Cardiac septum (tissue), 1 donor: ENCODE measurements around the gene ST6GALNAC2. TPM values are rescaled to one million over a fixed set of nuclear protein-coding genes. Genes with fewer than 3 reads are reported as not detected.
"Not testable (repeated sequence)": the region's sequence is repeated elsewhere in the genome, so short reads cannot be mapped to it uniquely, and the experiment has no call there.

Source experiments
- DNase-seq: peaks from one replicate; pipeline ENCODE4 v3.0.0-alpha.2; 2020; ENCODE audit warnings: low spot score
- intact Hi-C: fragments of 100-400 bp; cut with DNase I; formaldehyde crosslinking; loops from one replicate; pipeline ENCODE4 v1.14.0; 2022
- total RNA-seq: library from RNA; stranded (reverse); fragmentation: NEBNext Ultra II Directional; extraction: Animal tissue kit (Norgen Biotek cat#: 25700); gene quantifications from one replicate; pipeline ENCODE4 v1.2.1, GENCODE V29; 2021
- donor health status: DM: no; HTN: no; CAD: no.

Gene ST6GALNAC2
- total RNA-seq, 1 donor from 2014 or later, result 6.2 TPM

DNA sequence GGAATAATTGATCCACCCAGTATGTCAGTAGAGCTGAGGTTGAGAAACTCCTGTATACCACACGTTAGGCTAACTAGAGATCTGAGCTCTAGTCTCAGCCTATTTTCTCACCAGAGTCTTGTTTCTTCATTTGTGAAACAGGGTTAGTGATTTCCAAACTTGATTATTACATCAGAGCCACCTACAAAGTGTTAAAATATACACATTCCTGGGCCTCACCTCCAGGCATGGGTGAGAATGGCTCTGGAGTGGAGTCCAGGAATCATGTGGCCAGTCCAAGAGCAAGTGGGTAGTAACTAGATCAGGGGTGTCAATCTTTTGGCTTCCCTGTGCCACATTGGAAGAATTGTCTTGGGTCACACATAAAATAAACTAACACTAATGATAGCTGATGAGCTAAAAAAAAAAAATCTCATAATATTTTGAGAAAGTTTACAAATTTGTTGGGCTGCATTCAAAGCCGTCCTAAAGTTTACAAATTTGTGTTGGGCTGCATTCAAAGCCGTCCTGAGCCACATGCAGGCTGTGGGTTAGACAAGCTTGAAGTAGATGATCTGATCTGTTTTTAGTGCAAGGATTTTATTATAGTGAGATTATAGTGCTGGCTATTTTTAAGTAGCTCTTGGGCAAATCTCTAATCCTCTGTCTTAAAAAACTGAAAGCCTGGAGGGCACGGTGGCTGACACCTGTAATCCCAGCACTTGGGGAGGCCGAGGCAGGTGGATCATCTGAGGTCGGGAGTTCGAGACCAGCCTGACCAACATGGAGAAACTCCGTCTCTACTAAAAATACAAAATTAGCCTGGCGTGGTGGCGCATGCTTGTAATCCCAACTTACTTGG, 25.4 kb downstream of the ST6GALNAC2 start:
- DNase-seq, result no peak
- intact Hi-C loops, result no loop called here

DNA sequence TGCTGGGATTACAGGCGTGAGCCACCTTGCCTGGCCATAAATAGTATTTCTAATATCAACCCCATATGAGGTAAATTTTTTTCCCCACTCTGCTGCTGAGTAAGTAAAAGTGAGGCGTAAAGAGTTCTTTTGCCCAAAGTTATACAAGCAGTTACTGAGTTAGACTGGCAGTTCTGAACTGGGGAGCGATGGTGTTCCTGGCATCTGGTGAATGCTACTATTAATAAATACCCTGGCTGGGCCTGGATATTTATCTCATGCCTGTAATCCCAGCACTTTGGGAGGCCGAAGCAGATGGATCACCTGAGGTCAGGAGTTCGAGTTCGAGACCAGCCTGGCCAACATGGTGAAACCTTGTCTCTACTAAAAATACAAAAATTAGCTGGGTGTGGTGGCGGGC, 26.2 kb downstream of the ST6GALNAC2 start:
- not testable (repeated sequence) for DNase-seq

DNA sequence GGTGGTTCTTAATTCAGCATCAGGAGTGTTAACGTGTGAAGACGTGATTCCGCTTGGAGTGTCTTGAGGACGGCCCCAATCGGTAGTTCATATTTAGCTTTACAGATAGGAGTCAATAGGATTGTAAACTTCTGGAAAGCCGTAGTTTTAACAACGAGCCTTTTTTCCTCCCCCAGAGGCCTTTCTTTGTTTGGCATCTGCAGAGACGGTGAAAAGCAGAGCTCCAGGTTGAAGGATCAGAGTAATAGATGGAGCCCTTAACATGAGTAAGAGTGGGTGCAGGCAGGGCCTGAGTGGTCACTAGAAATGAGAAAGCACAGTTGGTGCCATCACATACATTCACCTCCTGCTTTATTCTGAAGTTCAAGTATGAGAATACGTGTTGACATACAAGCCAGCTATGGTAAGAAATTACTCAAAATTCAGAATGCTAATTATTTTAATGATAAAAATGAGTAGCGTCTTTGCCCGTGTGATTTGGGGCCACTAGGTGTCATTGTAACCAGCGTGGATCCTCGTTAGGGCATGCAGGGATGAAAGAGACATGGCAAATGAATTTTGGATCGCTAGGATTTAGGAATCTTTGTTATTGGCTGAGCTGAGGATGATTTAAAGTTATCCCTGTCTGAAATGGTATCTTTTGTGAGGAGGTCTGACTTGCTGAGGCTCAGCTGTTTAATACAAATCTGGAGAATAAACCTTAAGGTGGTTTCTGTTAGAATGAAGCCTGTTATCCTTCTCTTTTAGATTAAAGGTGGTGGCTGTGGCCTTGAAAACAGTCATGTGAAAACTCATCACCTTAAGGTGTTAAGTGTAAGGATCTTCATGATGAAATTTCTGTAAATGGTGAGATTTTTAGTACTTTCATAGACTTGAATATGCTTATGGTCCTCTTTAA, 27.2 kb downstream of the ST6GALNAC2 start:
- intact Hi-C loops, result loop anchor here (5.0 kb wide), 2 partner anchors 69 to 154 kb away; partner anchors contain the start of gene MXRA7
- DNase-seq, result no peak

More for the DNA sequence above, 26.2 kb downstream of the ST6GALNAC2 start:
- intact Hi-C loops, result loop anchor here (5.0 kb wide), 2 partner anchors 68 to 153 kb away; partner anchors contain the start of gene MXRA7

DNA sequence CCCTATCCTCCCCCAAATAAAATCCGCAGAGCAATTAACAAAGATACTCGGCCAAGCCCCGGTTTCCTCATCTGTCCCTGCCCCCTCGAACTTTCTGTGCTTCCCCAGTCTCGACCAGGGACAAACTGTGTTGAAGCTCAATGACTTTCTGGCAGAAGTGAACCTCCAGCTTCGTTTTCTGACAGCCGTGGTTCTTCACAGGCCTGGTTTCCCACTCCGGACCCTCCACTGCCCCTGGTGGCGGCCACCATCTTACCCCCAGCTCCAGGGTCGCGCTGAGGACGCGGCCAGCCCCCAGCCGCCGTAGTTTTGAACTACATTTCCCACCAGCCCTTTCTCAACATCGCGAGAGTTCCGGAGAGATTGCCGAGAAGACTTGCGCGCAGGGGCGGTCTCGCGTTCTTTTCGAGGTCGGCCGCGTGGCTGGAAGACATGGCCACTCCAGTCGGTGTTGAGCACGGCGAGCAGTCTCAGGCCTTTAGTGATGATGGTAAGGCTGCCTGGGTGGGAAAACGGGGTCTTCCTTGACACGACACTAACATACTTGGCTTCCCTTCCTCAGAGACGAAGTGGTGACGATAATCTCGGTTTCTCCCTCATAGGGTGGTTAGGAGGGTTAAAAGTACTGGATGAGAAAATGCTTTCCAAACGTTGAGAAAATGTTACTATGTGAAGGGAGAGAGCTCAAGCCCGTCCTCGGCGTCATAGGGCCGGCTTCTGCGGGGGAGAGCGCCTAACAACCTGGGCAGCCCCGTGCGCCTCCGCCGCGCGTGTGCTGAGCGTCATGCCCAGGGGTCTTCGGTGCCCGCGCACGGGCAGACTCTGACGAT, 28.1 kb downstream of the ST6GALNAC2 start:
- intact Hi-C loops, result loop anchor here (5.0 kb wide), 2 partner anchors 70 to 155 kb away; partner anchors contain the start of gene MXRA7
- peak; percentile 97 for DNase-seq

DNA sequence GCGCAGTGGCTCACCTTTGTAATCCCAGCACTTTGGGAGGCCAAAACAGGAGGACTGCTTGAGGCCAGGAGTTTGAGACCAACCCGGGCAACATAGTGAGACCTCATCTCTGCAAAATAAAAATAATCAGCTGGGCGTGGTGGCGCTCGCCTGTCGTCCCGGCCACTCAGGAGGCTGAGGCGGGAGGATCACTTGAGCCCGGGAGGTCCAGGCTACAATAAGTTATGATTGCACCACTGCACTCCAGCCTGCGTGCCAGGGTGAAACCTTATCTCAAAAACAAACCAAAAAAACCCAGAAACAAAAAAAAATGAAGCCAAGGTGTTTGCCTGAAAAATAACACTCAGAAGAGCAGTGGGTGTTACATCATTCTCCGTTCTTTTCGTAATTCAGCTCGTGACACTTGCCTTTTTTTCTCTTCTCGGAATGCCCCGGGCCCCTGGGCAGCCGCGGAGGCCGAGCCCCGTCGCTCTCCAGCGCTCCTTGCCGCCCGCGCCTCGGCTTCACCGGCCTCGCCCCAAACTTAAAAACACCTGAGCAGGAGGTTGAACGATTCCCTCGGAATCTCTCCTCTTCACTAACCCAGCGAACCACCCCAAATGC, 28.8 kb downstream of the ST6GALNAC2 start:
- intact Hi-C loops, result loop anchor here (5.0 kb wide), 2 partner anchors 70 to 155 kb away; partner anchors contain the start of gene MXRA7
- no peak for DNase-seq

DNA sequence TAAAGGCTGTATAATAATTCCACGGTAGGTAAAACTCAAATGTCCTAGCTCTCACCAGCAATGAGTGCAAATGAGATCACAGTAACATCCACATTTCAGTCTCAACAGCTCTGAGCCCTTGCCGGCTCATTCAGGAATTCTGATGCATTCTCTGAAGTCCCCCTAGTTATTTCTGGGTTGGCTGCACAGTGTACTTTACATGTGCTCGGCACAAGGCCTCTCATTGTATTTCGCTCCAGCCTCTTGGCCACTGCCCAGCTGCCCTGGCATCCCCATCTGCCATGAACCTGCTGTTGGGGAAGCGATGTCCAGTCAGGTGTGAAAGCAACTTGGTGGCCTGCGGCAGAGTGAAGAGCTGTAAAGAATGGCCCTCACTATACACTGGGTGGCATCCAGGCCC, 31.5 kb downstream of the ST6GALNAC2 start:
- DNase-seq, result no peak
- intact Hi-C loops, result no loop called here

DNA sequence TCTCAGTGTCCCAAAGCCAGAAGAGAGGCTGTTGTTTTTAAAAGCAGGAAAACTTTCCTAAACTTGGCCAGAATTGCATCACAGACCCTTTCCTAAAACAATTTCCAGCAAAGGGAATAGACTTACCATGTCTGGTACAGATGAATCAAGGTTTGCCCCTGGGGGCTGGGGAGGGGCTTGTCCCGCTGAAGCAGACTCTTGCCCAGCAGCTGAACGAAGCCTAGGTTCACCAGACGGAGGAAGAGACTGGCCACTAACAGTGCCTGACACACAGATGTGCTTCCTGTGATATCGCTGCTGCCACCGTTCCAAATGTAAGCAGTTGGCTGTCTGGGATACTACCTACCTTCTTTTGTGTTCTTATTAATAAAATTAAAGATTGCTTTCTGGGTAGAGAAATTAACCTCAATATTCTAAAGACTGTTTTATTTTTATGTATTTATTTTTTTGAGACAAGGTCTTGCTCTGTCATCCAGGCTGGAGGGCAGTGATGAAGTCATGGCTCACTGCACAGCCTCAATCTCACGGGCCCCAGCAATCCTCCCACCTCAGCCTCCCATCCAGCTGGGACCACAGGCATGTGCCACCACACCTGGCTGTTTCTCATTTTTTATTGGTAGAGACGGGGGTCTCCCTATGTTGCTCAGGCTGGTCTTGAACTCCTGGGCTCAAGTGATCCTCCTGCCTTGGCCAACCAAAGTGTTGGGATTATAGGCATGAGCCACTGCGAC, 32.3 kb downstream of the ST6GALNAC2 start:
- DNase-seq, result no peak
- intact Hi-C loops, result no loop called here

DNA sequence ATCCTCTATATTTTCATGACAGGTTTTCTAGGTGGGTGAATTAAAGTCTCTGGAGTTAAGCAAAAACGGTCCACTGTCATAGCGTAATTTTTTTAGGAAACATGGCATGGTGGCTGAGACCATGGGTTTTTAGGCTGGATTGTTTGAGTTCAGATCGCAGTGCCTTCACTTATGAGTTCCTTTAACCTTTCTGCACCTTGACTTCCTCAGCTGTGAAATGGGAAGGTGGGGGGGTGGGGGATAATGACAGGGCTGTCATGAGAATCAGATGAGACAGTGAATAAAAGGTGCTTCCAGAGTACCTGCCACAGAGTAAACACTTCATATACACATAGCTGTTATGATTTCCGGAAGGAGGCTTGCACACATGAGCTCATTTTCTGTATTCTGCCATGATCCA, 34.0 kb downstream of the ST6GALNAC2 start:
- intact Hi-C loops, result no loop called here
- DNase-seq, result no peak

DNA sequence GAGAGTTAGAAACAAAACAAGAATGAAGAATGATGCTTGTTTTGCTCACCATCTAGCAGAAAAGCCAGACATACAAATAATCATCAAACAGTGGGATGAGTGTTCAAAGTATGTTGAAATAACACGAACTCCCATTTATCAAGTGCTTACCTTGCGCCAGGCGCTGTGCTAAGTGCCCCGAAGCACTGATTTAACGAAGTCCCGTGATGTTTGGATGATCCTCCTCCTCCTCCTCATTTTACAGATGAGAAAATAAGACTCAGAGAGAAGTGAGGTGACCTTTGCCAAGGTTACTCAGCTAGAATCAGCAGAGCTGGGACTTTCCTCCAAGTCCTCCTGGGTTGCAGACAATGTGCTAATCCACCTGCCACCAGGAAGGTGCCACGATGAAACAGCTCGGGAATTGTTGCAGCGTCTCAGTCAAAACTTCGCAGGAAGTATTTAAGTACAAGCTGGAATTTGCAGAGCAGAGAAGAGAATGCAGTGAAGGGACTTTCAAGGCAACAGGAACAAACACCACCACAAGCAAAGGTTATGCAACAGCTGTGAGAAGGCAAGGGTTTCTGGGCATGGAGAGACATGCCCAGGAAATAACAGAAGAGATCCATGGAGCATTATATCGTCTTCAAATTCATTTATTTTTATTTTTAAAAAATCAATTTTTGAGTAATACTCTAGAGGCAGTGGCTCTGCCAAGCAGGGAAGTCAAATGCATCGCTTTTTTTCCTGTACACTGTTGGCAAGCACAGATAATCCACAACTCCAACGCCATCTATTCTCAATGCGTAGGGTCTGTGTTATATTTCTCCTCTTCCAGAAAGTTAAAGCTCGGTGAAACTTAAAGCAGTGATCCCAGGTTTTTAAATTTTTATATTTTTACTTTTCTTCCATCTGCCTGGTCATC, 34.7 kb downstream of the ST6GALNAC2 start:
- intact Hi-C loops, result no loop called here
- no peak for DNase-seq

DNA sequence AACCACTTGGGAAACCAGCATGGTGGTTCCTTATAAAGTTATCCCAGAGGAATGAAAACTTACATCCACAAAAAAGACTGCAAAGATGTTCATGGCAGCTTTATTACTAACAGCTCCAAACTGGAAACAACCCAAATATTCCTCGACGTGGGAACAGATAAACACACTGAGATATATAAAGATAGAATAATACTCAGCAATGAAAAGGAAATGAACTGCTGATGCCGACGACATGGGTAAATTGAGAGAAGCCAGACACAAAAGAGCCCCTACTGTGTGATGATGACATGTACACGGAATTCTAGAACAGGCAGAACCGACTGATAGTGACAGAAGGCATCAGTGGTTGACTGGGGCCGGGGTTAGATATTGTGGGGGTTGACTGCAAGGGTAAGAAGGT, 36.1 kb downstream of the ST6GALNAC2 start:
- intact Hi-C loops, result no loop called here
- no peak for DNase-seq

DNA sequence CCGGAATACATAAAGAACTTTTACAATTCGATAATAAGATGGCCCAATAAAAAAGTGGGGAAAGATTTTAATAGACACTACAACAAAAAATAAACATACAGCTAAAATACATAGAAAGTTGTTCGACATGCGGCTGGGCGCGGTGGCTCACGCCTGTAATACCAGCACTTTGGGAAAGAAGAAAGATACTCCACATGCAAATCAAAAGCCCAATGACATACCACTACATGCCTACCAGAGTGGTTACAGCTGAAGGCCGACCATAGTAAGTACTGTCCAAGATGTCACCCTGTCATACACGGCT, 36.5 kb downstream of the ST6GALNAC2 start:
- intact Hi-C loops, result no loop called here

DNA sequence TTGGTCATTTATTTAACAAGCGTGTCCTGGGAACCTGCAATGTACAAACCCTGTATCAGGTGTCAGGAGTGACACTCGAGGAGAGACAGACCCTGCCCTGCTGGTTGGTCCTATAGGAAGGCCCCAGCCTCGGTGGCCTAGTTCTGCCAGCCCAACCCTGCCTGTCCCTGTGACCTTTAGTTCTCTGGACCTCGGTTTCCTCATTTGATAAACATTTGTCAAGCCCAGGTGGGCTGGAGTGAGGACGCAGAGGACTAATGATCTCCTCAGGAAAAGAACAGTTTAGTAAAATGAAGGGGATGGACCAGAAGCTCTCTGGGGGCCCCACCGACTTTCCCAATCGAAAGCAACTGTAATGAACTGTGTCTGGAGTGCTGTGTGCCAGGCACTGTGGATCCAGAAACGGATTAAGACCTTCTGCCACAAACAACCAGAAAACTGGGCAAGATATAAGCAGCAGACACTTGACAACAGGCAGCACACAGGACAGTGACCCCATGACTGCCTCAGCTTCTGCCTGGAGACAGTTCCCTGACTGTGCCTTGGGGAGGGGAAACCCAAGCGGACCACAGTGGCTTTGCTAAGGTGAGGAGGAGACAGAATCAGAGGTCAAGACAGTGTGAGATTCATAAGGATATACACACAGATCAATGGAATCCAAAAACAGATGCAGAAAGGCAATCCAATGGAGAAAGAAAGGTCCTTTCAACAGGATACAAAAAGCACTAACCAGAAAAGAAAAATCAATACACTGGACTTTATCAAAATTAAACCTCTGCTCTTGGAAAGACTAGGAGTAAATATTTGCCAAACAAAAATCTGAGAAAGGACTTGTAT, 37.1 kb downstream of the ST6GALNAC2 start:
- no peak for DNase-seq
- intact Hi-C loops, result no loop called here

More for the DNA sequence above, 36.5 kb downstream of the ST6GALNAC2 start:
- DNase-seq, result no peak

DNA sequence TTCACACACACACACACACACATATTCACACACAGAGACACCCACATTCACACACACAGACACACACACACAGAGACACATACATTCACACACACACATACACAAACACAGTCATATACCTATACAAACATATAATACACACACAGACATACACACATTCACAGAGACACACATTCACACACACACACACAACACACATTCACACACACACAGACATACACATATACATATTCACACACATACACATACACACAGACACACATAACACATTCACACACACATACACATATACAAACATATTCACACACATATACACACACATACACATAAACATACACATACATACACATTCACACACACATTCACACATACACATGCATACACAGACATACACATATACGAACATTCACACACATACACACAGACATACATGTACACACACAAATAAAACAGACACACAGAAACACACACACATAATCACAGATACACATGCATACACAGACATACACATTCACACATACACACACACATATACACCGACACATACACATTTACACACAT, 37.9 kb downstream of the ST6GALNAC2 start:
- DNase-seq, result no peak
- intact Hi-C loops, result loop anchor here (1.0 kb wide), 1 partner anchor 24 kb away; no protein-coding TSS in a partner anchor

DNA sequence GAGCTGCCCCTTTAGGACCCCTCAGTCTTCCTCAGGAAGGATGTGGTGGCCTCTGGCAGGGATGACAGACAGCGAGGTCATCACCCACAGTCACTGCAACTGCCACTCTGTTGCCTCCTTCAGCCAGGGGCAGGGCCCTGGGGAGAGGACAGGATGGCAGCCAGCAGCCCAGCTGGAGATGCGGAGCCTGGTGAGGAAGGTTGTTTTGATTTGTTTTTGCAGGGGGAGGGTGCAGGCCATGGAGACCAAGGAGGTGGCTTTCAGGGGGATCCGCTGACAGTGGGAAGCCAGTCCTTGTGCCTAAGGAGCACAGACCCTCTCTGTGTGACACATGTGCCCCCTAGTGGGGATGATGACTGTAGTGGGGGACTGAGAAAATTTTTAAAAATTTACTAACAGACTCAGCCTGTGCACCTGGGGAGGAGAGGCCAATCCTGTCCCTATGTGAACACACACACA, 38.4 kb downstream of the ST6GALNAC2 start:
- intact Hi-C loops, result loop anchor here (1.0 kb wide), 1 partner anchor 24 kb away; no protein-coding TSS in a partner anchor
- DNase-seq, result peak; percentile 76

DNA sequence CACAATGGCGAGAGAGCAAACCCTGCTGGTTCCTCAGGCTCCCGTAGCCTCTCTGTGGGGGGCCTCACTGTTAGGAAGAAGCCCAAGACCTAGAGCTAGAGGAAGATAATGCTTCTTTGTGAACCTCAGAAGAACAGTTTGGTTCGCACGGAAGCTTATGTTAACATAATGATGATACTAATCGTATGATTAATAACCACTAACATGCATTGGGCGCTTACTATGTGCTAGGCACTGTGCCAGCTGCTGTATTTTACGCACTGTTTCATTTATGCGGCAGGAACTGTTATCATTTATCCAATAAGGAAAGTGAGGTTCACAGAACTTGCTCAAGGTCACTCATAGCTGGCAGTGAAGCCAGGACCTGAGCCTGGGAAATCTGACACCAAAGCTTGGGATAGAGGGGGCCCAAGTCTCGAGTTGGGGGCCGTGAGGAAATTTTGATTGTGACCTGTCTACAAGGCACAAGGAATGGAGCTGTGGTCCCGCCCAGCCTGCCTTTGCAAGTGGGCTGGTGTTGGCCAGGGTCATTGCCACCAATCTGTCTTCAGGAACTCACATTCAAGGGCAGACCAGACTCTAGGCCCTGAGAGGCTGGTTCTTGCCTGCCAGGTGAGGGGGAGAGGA, 39.0 kb downstream of the ST6GALNAC2 start:
- DNase-seq, result no peak
- intact Hi-C loops, result loop anchor here (1.0 kb wide), 1 partner anchor 23 kb away; no protein-coding TSS in a partner anchor
